LNCaP clone FGC (cell line): Measurements from ENCODE around the gene PPFIBP1.
A peak's percentile ranks its signal among the peaks of the same experiment; 100 is the strongest.

Experiments used
- DNase-seq: peaks from one replicate; pipeline ENCODE4 v3.0.0-alpha.2; 2011; ENCODE audit warnings: low read depth
- H3K4me3 ChIP-seq: 2 replicates; pipeline ENCODE4 v1.5.1; 2011; ENCODE audit warnings: mild to moderate bottlenecking, low read depth, low read length, control low read depth
- TF ChIP-seq, protein P1 (sequence below): IDR thresholded peaks from 2 replicates; pipeline ENCODE4 v1.5.1; 2012; ENCODE audit warnings: mild to moderate bottlenecking; ENCODE audit not compliant: control insufficient read depth, insufficient read depth; ENCODE audit errors: extremely low read depth

The PPFIBP1 gene

DNA sequence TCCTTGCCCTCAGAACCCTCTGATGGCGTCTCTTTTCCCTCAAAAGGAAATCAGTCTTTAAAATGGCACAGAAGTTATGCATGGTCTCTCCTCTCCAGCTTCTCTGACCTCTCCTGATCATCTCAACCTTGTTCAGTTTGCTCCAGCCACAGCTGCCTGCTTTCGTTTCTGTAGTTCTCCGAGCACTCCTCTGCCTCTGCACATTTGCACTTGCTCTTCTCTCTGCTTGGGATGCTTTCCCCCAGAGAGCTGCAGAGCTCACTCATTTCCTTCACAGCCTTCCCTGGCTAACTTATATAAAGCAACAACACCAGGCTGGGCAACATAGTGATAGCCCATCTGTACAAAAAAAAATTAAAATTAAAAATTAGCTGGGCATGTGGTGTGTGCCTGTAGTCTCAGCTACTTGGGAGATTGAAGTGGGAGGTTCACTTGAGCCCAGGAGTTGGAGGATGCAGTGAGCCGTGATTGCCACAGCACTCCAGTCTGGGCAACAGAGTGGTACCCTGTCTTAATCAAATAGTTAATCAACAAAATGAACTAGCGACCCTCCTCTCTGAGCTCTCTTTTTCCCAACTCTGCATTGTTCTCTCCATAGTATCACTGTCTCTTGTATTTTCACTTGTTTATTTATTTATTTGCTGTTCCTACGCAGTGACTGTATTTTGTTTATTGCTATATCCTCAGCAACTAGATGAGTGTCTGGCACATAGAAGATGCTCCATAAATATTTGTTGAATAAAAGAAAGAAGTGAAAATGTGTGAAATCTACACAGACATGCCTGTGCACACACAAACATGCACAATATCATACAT lies 37.7 kb downstream of the PPFIBP1 start:
- DNase-seq: no peak
- TF ChIP-seq, protein P1, sequence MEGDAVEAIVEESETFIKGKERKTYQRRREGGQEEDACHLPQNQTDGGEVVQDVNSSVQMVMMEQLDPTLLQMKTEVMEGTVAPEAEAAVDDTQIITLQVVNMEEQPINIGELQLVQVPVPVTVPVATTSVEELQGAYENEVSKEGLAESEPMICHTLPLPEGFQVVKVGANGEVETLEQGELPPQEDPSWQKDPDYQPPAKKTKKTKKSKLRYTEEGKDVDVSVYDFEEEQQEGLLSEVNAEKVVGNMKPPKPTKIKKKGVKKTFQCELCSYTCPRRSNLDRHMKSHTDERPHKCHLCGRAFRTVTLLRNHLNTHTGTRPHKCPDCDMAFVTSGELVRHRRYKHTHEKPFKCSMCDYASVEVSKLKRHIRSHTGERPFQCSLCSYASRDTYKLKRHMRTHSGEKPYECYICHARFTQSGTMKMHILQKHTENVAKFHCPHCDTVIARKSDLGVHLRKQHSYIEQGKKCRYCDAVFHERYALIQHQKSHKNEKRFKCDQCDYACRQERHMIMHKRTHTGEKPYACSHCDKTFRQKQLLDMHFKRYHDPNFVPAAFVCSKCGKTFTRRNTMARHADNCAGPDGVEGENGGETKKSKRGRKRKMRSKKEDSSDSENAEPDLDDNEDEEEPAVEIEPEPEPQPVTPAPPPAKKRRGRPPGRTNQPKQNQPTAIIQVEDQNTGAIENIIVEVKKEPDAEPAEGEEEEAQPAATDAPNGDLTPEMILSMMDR: no peak
- H3K4me3 ChIP-seq: no peak overlapping the region

DNA sequence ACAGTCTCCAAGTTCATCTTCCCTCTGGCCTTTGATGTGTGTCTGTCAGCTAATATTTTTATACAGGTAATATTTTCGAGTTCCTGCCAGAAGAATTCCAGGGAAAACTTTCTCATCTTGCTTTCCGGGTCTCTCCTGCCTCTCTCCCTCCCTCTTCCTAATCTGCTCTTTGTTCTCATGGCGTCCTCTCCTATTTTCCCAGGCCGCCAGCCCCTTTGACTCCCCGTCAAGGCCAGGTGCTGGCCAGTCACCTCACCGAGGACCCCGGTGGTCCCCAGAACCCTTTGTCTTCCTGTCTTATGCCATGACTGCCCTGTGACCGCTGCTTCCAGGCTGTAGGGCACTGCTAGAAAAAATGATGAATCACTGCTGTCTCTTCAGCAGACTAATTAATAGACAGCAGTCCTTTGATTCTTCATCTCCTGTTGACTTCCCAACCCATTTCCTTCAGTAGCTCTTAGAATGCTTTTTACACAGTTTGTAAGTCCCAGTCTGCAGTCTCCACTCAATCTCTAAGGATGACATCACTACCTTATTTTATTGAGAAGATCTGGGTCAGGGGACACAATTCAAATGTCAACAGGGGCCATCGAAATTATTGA lies 40.7 kb downstream of the PPFIBP1 start:
- DNase-seq: no peak
- TF ChIP-seq, protein P1: no peak

DNA sequence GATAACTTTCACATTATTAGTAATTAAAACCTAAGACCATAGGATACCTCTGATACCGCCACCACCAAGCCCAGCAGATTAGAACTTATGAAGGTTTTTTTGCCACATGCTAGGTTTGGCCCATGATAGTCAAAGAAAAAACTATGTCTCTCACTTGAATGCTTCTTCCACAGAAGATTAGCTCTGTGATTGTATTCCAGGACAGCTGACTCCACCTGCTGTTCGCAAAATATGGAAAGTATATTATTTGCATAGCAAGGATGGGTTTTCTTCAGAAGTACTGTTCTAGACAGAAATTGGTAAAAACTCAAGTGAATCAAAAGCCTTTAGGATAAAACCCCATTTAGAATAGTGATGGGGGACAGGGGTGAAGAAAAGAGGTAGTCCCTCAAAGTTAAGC lies 42.2 kb downstream of the PPFIBP1 start:
- H3K4me3 ChIP-seq: no peak overlapping the region
- TF ChIP-seq, protein P1: 0 out of 2 replicates have a peak, but pooled peaks have one; percentile 18
- DNase-seq: no peak

More for the DNA sequence above, 40.7 kb downstream of the PPFIBP1 start:
- H3K4me3 ChIP-seq: no peak overlapping the region

DNA sequence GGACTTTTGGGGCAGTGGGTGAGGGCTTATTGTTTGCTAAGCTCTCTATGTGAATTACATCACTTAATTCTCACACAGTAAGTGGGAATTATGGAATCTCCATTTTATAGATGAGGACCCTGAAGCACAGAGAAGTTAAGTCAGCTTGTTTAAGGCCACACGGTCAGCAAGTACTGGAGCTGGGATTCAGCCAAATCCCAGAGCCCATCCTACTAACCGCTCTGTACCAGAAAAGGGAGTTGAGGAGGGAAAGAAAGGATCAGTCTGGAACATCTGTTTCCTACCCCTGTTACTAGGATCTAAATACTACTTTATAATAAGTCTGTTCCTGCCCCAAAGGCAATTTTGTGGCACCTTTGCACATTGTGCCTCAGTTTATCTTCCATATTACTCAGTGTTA lies 42.6 kb downstream of the PPFIBP1 start:
- DNase-seq: no peak
- TF ChIP-seq, protein P1: no peak
- H3K4me3 ChIP-seq: no peak overlapping the region

DNA sequence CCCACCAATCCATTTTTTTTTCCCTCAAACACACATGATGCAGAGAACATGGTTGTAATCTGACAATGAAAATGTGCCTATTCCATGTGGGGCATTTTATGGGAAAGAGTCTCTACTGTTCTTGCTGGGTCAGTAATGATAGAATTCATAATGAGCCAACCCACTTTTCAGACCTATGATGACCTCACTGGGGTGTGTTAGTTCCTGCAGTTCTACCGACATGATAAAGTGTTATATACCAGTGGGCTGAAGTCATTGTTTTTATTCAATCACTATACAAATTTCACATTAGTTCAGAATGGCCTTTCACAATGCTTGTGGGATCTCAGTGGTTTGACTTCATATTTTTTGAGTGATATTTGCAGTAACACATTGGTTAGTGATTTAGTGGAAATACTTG lies 47.5 kb downstream of the PPFIBP1 start:
- no peak overlapping the region for H3K4me3 ChIP-seq
- TF ChIP-seq, protein P1: no peak
- no peak for DNase-seq

DNA sequence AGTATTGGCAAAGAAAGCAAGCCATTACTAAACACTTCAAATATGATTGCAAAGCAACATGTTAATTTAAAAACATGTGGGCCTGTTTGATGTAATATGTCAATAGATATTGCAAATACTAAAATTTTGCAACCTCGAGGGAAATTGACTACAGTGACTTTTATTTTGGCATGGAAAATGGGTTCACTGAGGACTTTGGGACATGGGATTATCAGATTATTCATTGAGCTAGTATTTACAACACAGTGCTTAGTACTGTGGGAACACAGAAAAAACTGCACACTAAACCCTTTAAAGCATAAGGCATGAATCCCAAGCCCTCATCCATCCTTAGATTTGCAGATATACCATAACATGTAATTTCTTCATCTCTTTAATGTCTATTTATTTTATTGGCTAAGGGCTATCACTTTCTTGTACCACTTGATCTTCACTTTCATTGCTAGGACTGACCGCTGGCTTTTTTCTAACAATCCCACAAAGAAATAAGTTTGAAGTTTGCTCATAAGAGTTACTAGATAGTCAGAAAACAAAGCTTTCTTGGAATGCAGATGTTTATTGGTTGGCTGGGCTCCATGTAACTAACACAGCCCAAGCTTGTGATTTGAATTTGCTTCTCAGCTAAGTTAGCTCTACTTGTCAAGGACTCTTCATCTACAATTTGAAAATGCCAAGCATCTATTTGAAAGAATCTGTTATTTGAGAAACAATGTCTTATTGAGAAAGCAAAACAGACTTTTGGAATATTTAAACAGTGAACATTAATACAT lies 48.7 kb downstream of the PPFIBP1 start:
- no peak for DNase-seq
- no peak overlapping the region for H3K4me3 ChIP-seq
- TF ChIP-seq, protein P1: no peak
